HG02884 (cell line): ENCODE results near the gene MTG2.

ENCODE experiments used
- ATAC-seq: cut with Tn5 transposase; IDR thresholded peaks from one replicate; pipeline ENCODE4 v1.9.1; 2021; ENCODE audit warnings: mild to moderate bottlenecking, moderate library complexity; ENCODE audit not compliant: unreplicated experiment

Gene MTG2

DNA sequence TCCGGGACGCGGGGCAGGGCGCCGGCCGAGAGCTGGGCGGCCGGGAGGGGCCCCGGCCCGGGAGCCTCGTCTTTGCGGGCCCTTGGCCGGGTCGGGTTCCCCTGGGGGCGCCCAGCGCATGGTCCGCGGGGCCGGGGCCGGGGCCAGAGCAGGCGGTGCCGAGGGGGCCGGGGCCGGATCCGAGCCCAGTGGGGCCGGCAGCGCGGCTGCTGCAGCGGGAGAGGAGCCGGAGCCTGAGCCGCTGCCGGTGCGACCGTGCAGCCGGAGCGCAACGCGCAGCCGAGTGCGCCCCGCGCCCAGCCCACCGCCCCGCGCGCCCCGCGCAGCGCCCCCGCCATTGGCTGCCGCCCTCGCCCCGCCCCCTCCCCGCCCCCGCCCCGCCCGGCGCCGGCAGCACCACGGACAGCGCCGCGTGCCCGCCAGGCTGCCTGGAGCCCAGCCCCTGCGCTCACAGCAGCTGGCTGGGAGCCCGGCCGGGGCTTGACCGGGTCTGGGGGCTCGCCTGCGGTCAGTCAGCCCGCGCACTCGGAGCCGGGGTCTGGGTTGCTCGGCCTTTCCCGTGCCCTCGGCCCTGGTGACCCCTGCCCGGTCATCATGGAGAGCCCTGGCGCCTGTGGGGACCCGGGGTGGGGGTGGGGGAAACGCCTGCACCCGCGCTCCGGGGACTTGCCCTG lies 37.3 kb downstream of the MTG2 start, which contains the start of gene HRH3:
HRH3 (minus strand) TSS at position 287 of the 674 bp plus-strand sequence. CDS start 308 bp downstream, outside the sequence.
- ATAC-seq, result no peak

DNA sequence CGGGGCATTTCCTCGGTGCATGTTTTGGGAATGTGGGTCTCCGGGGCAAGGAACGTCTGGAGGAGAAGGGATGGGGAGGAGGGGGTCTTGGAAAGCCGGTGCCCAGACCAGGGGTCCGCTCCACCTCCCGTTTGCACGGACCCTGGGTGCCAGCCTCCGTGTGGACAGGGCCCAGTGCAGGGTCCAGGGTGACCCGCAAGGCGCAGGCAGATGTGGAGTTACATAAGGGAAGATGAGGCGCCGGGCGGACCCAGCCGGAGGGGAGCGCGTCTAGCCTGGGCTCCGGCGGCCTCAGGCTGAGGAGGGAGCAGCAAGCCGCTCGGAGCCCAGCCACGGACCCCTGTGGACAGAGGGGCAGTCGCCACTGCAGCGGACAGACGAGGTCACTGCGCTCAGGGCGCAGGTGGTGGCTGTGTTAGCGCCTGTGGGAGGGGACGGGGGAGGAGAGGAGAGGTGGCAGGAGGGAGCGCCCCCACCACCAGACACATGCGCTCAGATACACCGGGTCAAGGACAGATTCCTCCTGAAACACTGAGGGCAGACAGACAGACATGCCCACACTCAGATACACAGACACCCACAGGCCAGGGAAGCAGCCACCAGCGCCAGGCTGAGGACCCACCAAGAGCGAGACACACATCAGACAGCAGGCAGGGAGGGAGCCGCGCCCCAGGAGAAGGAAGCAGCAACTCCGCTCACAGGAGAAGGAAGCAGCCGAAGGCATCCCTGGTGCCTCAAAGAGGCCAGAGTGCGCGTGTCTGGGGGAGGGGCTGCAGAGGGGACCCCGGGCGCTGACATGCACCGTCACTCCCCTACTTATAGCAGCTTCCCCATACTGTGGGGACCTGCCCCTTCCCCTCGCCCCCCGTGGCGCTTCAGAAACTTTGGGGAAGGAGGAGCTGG lies 38.1 kb downstream of the MTG2 start:
- ATAC-seq, result no peak

GRCh38 chr20:62222266-62222850 lies 39.5 kb downstream of the MTG2 start:
- ATAC-seq, result no peak

DNA sequence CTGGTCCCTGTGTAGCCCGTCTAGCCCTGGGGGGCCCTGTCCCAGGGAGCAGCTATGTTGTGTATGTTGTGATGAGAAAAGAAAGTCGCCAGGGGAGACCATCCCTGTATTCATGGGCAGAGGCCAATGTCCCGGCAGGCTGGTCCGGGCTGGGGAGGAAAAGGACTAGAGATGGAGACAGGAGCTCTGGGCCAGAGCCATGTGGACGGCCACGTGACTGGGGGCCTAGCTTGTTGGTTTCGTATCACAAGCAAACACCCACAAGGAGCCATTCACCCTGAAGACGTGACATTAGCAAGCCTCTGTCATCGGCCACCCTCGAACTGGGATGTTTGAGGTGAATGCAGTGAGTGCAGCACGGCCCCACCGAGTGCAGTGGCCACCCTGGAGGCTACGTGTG lies 40.1 kb downstream of the MTG2 start:
- ATAC-seq, result no peak

- ATAC-seq, result no peak
Observed at GRCh38 chr20:62223571-62223970, 40.7 kb downstream of the MTG2 start.

- no peak for ATAC-seq
Observed at GRCh38 chr20:62224113-62224855, 41.5 kb downstream of the MTG2 start.

DNA sequence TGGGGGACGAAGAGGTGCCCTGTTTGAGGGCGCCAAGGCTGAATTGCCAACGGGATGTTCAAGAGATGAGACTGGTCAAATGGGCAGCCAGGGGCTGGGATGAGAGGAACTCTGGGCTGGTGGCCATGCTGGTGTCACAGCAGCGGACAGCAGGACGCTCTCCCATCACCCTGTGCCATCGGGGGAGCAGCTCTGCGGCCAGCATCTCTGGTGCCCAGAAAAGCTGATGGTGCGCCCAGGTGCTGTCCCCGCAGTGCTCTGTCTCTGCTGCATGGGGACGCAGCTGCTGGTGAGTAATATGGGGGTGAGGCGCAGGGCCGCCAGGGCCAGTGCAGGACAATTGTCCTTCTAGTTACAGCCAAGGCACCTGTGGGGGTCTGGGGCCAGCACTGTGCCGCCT lies 42.2 kb downstream of the MTG2 start:
- ATAC-seq, result no peak

DNA sequence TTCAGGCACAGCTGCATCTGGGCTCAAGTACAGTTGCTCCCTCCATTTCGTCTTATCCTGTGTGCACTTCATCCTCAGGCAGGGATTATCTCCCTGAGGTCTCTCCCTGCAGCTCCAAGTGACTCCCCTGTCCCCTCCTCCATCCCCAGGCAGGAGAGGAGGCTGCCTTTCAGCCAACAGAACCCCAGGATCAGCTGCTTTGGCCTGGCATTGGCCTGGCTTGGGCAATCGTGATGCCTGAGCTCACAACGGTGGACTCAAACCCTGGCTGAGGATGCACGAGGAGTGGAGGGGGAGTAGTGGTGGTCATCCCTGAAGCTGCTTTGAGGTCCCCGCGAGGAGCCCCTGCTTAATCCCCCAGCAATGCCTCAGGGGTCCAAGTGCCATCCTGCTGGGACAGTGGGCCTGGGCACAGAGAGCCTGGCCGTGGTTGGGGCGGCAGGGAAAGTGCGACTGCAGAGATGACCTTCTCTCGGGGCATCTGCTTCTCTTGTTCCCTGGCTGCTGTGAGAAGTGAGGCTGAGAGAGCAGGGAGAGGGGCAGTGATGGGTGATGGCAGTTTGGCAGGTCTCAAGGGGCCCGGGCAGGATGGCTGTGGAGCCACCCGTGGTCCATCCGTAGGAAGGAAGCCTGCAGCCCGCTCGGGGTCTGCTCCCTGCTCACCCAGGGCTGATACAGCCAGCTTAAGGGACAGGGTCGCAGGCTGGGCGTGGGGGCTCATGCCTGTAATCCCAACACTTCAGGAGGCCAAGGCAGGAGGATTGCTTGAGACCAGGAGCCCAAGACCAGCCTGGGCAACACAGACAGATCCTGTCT lies 43.2 kb downstream of the MTG2 start:
- no peak for ATAC-seq

- no peak for ATAC-seq
Observed at GRCh38 chr20:62226707-62227590, 44.1 kb downstream of the MTG2 start.

DNA sequence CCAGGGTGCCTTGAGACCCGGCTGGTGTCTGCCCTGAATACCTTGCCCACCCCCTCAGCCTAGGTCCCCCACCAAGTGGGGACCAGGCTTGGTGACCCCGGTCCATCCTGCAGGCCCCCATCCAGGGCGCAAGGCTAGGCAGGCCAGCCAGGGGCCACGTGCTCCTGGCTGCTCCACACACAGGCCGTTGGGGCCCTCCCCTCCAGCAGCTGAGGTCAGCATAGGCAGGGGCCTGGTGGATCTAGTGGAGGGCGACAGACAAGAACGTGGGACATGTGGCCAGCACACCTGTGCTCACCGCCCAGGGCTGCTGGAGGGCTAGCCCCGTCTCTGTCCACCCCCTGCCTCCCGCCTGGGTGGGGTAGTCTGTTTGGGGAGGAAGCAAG lies 44.8 kb downstream of the MTG2 start:
- ATAC-seq, result no peak

DNA sequence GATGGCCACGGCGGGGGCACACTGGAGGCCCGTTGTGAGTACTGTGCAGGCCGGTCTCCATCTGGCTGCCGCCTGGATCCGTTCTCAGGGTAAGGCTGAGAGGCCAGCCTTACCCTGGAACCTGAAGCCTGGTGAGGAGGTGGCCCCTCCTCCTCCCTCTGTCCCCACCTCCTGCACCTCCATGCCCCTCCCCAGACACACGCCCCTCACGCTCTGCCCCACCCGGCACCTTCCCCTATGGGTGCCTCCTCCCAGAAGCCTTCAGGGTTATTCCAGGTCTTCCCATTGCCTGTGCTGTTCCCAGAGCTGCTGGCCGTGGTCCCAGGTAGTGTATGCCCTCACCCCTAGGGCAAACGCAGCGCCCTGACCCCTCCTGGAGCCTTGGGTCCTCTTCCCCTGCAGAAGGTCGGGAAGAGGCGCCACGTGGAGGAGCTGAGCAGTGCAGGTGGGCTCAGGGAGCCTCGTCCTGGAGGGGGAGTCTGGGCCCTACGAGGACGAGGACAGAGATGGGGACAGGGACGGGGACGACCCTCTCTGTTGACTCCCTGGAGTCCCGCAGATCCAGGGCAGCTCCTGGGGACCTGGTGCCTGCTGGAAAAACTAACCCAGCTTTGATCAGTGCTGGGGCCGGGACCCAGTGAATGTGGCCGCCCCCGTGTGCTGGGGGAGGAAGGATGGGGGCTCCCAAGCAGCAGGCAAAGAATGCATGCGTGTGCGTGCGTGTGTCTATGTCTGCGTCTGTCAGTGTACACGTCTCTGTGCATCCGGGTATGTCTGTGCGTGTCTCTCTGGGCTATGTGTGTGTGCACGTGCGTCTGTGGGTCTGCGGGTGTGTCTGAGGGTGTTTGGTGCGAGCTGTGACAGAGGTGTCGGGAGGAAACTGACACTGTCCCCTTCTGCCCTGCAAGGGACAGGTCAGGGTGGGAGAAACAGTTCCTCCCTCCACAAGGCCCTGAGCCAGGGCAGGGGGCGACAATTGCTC lies 45.4 kb downstream of the MTG2 start:
- ATAC-seq, result no peak

DNA sequence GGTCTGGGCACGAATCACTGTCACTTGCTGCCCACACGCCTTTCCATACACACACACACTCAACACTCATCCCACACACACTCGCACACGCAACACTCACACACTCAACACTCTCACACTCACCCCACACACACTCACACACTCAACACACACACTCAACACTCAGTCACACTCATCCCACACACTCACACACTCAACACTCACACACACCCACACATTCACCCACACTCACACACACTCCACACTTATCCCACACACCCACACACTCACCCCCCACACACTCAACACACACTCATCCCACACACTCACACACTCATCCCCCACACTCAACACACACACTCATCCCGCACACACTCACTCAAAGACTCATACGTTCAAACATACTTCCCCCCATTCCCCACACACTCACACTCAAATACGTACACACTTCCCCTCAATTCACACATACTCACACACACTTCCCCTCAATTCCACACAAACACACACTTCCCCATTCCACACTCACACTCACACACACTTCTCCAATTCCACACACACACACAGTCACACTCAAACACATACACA lies 46.2 kb downstream of the MTG2 start:
- ATAC-seq, result no peak

DNA sequence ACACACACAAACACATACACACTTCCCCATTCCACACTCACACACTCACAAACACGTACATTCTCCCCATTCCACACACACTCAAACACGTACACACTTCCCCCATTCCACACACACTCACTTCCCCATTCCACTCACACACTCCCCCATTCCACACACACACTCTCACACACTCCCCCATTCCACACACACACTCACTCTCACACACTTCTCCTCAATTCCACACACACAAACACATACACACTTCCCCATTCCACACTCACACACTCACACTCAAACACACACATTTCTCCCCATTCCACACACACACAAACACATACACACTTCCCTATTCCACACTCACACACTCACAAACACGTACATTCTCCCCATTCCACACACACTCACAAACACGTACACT lies 46.8 kb downstream of the MTG2 start:
- ATAC-seq, result no peak

DNA sequence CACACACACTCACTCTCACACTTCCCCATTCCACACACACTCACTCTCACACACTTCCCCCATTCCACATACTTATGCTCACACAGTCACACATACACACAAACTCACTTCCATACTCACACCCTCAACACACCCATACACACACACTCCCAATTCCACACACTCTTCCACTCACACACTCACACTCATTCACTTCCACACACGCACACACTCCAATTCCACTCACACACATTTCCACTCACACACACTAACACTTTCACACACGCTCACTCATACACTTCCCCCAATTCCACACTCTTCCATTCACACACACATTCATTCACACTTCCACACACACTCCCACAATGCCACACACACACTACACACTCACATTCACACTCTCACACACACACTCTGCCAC lies 47.4 kb downstream of the MTG2 start:
- no peak for ATAC-seq

GRCh38 chr20:62230696-62231095 lies 47.9 kb downstream of the MTG2 start:
- ATAC-seq, result no peak

DNA sequence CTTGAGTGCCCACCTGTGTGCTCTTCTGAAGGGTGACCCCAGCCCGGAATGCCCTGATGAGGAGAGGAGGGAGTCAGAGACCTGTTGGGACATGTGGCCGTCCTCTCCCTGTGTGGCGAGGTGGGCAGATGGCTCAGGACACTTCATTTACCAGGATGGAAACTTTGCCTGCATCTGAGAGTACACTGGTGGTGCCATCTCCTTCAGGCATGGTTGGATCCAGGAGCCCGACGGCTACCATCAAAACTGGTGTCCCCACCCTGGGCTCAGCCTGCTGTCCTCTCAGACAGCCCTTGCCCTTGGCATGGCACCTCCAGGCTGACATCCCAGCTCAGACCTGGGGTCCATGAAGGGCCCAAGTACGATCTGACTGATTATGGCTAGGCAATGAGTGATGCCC lies 48.5 kb downstream of the MTG2 start:
- no peak for ATAC-seq

DNA sequence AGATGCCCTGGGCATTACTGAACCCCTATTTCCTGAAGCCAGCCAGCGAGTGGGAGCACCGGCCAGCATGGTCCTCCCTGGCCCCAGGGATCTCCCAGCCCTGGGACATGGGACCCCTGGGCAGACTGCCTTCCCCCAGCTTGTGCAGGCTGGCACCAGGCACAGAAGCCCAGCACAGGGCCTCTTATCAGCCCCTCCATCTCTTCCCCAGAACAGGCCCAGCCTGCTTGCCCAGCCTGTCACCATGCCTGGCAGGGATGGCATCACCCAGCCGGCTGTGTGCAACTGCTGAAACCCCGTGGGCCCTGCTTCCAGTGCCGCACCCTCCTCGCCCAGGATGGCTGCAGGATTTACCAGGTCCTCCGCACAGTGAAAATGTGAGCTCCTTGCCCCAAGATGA lies 49.4 kb downstream of the MTG2 start:
- no peak for ATAC-seq
